Liver (tissue), 9 donors: ENCODE data around the gene MTMR11. TPM values are rescaled to one million over a fixed set of nuclear protein-coding genes. Genes with fewer than 3 reads are reported as not detected.
A peak's percentile ranks its signal among the peaks of the same experiment; 100 is the strongest.

Source experiments
- DNase-seq: peaks from one replicate; pipeline ENCODE4 v3.0.0-alpha.2; 2017; ENCODE audit warnings: low spot score
- H3K27ac ChIP-seq, 2 donors: one replicate each; pipeline ENCODE4 v1.7.0; 2013; ENCODE audit warnings: inconsistent platforms in 2 of 2, low read length in 2 of 2, control low read depth in 1 of 2, low read depth in 1 of 2, mild to moderate bottlenecking in 1 of 2
- H3K27me3 ChIP-seq, 4 donors: one replicate each; pipeline versions ENCODE4 v1.6.1 to v1.7.0; 2013; ENCODE audit warnings: low read length in 3 of 4, inconsistent platforms in 1 of 4, mild to moderate bottlenecking in 1 of 4, moderate library complexity in 1 of 4; ENCODE audit not compliant: control insufficient read depth in 4 of 4, insufficient read depth in 4 of 4
- H3K36me3 ChIP-seq, 4 donors: one replicate each; pipeline versions ENCODE4 v1.6.1 to v1.7.0; 2013; ENCODE audit warnings: low read length in 3 of 4, mild to moderate bottlenecking in 3 of 4, low read depth in 1 of 4, moderate library complexity in 1 of 4; ENCODE audit not compliant: control insufficient read depth in 4 of 4, insufficient read depth in 3 of 4
- H3K4me1 ChIP-seq, 4 donors: one replicate each; pipeline versions ENCODE4 v1.6.1 to v1.7.0; 2013; ENCODE audit warnings: low read length in 3 of 4, mild to moderate bottlenecking in 3 of 4, moderate library complexity in 1 of 4; ENCODE audit not compliant: control insufficient read depth in 4 of 4, insufficient read depth in 4 of 4
- H3K4me3 ChIP-seq, 3 donors: one replicate each; pipeline versions ENCODE4 v1.6.1 to v1.7.0; 2013; ENCODE audit warnings: low read length in 3 of 3, control low read depth in 1 of 3, low read depth in 1 of 3, mild to moderate bottlenecking in 1 of 3
- H3K9ac ChIP-seq, 2 donors: one replicate each; pipeline ENCODE4 v1.7.0; 2013; ENCODE audit warnings: low read length in 2 of 2, mild to moderate bottlenecking in 2 of 2, moderate library complexity in 2 of 2, control low read depth in 1 of 2, low read depth in 1 of 2
- H3K9me3 ChIP-seq, 4 donors: one replicate each; pipeline versions ENCODE4 v1.6.1 to v1.7.0; 2013; ENCODE audit warnings: low read length in 3 of 4; ENCODE audit not compliant: control insufficient read depth in 4 of 4
- ATF3 ChIP-seq: IDR thresholded peaks from 2 replicates; pipeline ENCODE4 v1.6.1; 2016; ENCODE audit warnings: antibody characterized with exemption
- CTCF ChIP-seq: fragments of 150-350 bp; IDR thresholded peaks from 2 replicates; pipeline ENCODE4 v1.5.1; 2017; ENCODE audit warnings: improper control_type of control experiment, low read depth, low read length; ENCODE audit not compliant: missing input control
- GABPA ChIP-seq, 2 donors: IDR thresholded peaks in 1 of 2; conservative IDR thresholded peaks in 1 of 2; 2 replicates each; pipeline ENCODE4 v1.6.1; 2016; ENCODE audit warnings: antibody characterized with exemption in 2 of 2, mild to moderate bottlenecking in 1 of 2, moderate library complexity in 1 of 2
- HNF4G ChIP-seq: IDR thresholded peaks from 2 replicates; pipeline ENCODE4 v1.6.1; 2016; ENCODE audit warnings: antibody characterized with exemption
- NR2F2 ChIP-seq: IDR thresholded peaks from 2 replicates; pipeline ENCODE4 v1.6.1; 2016; ENCODE audit warnings: antibody characterized with exemption
- RAD21 ChIP-seq, 2 donors: IDR thresholded peaks; 2 replicates each; pipeline ENCODE4 v1.6.1; 2016; ENCODE audit warnings: antibody characterized with exemption in 2 of 2, mild to moderate bottlenecking in 2 of 2
- REST ChIP-seq: IDR thresholded peaks from 2 replicates; pipeline ENCODE4 v1.6.1; 2016; ENCODE audit warnings: antibody characterized with exemption, mild to moderate bottlenecking
- SP1 ChIP-seq: IDR thresholded peaks from 2 replicates; pipeline ENCODE4 v1.6.1; 2018; ENCODE audit warnings: antibody characterized with exemption, mild to moderate bottlenecking
- TAF1 ChIP-seq: conservative IDR thresholded peaks from 2 replicates; pipeline ENCODE4 v1.6.1; 2016; ENCODE audit warnings: antibody characterized with exemption, mild to moderate bottlenecking
- WGBS: extraction: QIAGEN DNeasy Blood & Tissue Kit; methylation state at CpG from one replicate; pipeline ENCODE4 v1.1.7; 2013; 5-methylcytosine and 5-hydroxymethylcytosine counted together
- polyA plus RNA-seq, 2 donors: library from polyadenylated mRNA; stranded (reverse) in 1 of 2; unstranded in 1 of 2; fragments of 200-250 nt in 1 of 2; fragments of >200 nt in 1 of 2; fragmentation: Nextera tagmentation in 1 of 2; extraction: Ambion mirVana in 1 of 2; gene quantifications; one replicate each; pipeline versions ENCODE4 v1.2.1 to v1.2.3, GENCODE V29; 2013 to 2015
- total RNA-seq, 2 donors: library from RNA; depleted of rRNA; stranded (reverse); fragments of >200 nt; gene quantifications; one replicate each; pipeline ENCODE4 v1.2.3, GENCODE V29; 2014
- TF ChIP-seq, protein P1 (sequence below): IDR thresholded peaks from 2 replicates; pipeline ENCODE4 v1.6.1; 2016; ENCODE audit warnings: antibody characterized with exemption
- donor health status: healthy.
- donor health status: healthy.
- donor health status: healthy.
- donor health status: healthy.
- donor health status: healthy.

MTMR11 gene
- total and polyA plus RNA-seq, 4 donors: 1.5 to 2.1 (median 1.8) TPM

- TF ChIP-seq, protein P1, sequence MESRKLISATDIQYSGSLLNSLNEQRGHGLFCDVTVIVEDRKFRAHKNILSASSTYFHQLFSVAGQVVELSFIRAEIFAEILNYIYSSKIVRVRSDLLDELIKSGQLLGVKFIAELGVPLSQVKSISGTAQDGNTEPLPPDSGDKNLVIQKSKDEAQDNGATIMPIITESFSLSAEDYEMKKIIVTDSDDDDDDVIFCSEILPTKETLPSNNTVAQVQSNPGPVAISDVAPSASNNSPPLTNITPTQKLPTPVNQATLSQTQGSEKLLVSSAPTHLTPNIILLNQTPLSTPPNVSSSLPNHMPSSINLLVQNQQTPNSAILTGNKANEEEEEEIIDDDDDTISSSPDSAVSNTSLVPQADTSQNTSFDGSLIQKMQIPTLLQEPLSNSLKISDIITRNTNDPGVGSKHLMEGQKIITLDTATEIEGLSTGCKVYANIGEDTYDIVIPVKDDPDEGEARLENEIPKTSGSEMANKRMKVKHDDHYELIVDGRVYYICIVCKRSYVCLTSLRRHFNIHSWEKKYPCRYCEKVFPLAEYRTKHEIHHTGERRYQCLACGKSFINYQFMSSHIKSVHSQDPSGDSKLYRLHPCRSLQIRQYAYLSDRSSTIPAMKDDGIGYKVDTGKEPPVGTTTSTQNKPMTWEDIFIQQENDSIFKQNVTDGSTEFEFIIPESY: no peak
- TF ChIP-seq RAD21 (IDR thresholded peaks at IDR 0.05) (no peak), SP1 (no peak), TAF1 (no peak)
These were observed 19.8 kb downstream of the MTMR11 start (continued) for GRCh38 chr1:149916898-149917252.

- H3K27ac ChIP-seq: no peak overlapping the region
- H3K9ac ChIP-seq: no peak overlapping the region
- no peaks in the 10 kb centered on the region for H3K36me3 ChIP-seq
- no peak for DNase-seq
- TF ChIP-seq RAD21 (IDR thresholded peaks at IDR 0.05) (no peak), HNF4G (no peak), REST (no peak), NR2F2 (peak; percentile 48), ATF3 (no peak), CTCF (no peak)
- WGBS: 36% methylated on average over 9 of the region's 9 CpGs
- H3K9me3 ChIP-seq: no peaks in the 10 kb centered on the region
- H3K27me3 ChIP-seq: no peaks in the 10 kb centered on the region
- H3K4me1 ChIP-seq: no peaks in the 10 kb centered on the region
- no peak overlapping the region for H3K4me3 ChIP-seq
These were observed 20.3 kb downstream of the MTMR11 start for GRCh38 chr1:149916193-149916897.

- no peak overlapping the region for H3K27ac ChIP-seq
- no peak overlapping the region for H3K9ac ChIP-seq
- H3K4me1 ChIP-seq: no peaks in the 10 kb centered on the region
- TF ChIP-seq TAF1 (no peak), GABPA (IDR thresholded peaks at IDR 0.05 in 1 of 2, conservative IDR thresholded peaks at IDR 0.05 in 1 of 2) (no peak), NR2F2 (no peak)
- TF ChIP-seq, protein P1: no peak
- no peak for DNase-seq
- WGBS: 90% methylated on average over 11 of the region's 11 CpGs
- H3K36me3 ChIP-seq: no peaks in the 10 kb centered on the region
- no peaks in the 10 kb centered on the region for H3K27me3 ChIP-seq
- H3K4me3 ChIP-seq: no peak overlapping the region
- H3K9me3 ChIP-seq: no peaks in the 10 kb centered on the region
These were observed 21.1 kb downstream of the MTMR11 start for GRCh38 chr1:149915429-149916192.
